Activated CD4-positive, alpha-beta T cell treated with anti-CD3 and anti-CD28 coated beads for 1 hour (primary cell): ENCODE results near the gene ZNF235.
"Not testable (repeated sequence)": the region's sequence is repeated elsewhere in the genome, so short reads cannot be mapped to it uniquely, and the experiment has no call there.

Experiments
- DNase-seq: peaks from one replicate; pipeline ENCODE4 v3.0.0-alpha.2; 2020

Gene ZNF235

DNA sequence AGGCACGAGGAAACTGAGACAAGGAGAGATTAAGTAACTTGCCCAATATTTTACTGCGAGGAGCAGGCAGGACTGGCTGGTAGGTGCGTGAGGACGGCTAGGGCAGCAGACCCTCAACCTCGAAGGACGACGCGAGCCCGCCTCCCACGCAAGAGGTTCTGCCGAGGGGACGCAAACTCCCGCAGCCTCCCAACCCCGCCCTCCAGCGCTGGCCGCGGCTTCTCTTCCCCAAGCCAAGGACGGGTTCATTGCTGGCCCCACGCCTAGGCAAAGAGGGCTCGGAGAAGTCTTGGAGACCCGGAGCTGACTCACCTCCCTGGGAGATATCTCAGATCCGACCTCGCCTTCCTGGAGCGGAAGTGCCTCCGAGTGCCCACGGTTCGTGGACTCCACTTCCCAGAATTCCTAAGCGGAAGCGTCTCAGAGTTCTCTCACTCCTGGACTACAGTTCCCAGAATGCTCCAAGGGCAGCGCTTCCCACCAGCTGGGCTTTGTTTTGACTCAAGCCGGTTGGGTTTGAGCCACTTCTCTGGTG lies at the start of gene ZNF235:
Gene ZNF235 (minus strand): TSS at position 367 of the 535 bp plus-strand sequence. CDS start 1,621 bp downstream, outside the sequence.
- peak; percentile 64 for DNase-seq

DNA sequence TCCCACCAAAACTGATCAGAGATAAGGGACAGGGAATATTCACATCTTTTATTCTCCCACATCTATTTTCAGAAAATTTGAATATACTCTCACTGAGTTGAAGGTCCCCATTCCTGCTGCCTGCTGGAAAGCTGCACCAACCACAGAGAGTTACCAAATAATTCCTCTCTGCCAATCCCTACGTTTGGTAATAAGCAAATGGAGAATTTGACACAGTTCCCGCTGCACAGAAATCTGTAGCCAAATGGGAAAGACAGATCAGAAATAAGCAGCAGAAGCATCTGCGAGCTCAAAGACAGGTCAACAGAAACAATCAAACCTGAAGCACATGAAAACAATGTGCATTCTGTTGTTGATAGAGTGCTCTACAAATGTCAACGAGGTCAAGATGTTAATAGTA lies 41.7 kb upstream of the ZNF235 start:
- no peak for DNase-seq

DNA sequence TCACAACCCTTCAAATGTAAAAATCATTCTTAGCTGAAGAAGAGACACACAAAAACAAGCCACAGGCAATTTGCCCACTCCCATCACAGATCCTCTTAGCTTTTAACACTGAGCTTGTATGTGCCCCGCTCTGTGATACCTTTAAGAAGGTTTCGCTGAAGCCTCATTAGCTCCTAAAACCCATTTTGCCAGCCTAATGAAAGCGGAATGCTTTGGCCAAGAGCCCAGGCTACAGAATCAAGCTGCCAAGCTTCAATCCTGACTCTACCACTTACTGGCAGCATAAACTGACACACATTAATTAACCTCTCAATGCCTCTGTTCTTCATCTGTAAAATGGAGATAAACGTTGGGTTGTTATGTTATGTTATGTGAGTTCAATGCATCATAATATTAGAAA lies 41.1 kb upstream of the ZNF235 start:
- no peak for DNase-seq

DNA sequence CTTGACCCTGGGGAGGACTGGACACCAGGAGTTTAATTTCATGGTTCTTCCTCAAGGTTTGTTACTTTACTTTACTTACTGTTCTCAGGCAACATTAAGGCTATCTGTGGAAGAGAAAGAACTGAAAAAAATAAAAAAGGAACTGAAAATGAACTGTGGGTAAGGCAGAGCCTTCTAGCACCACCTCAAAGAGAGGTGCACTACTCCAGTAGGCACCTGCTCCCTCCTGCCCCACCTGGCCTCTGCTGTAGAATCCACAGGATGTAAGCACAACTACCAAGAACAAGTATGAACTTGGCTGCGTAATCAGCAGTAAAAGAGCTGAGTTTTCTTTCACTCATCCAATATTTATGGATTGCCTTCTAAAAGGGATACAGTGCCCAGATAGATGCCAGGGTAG lies 39.4 kb upstream of the ZNF235 start:
- no peak for DNase-seq

- no peak for DNase-seq
These were observed 37.0 kb upstream of the ZNF235 start for GRCh38 chr19:44341794-44342193.

GRCh38 chr19:44334639-44335038 lies 29.8 kb upstream of the ZNF235 start:
- DNase-seq: not testable (repeated sequence)

- no peak for DNase-seq
These were observed 27.3 kb upstream of the ZNF235 start for GRCh38 chr19:44332145-44332544.

- no peak for DNase-seq
These were observed 11.1 kb upstream of the ZNF235 start for GRCh38 chr19:44315883-44316282.

DNA sequence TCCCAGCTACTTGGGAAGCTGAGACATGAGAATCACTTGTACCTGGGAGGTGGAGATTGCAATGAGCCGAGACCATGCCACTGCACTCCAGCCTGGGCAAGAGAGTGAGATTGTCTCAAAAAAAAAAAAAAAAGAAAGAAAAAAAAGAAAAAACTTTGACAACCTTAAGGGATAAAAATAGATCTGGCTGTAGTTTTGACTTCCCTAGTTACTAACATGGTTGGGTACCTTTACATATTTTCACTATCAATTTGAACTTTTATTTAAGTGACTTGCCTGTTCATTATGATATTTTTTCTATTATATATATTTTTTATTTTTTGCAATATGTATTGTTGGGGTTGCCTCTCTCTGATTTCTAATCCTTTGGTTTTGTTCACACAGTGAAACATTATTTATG lies 8.4 kb upstream of the ZNF235 start:
- no peak for DNase-seq

DNA sequence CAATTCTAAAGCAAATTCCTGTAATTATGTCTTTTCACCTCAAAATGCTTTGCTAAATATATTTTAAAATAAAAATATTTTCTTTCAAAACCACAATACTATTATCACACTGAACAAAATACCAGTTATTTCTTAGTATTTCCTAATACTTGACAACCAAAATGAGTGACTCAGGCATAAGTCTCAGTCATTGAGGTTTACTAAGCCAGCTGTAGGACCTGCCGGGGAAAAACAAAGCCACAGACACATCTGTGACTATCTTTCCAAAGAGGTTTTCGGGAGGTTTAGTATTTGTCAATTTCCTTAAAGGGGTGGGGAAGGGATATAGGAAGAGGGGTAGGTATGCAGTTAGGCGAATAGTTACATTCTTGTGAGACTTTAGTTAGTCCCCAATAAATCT lies 3.2 kb upstream of the ZNF235 start:
- DNase-seq: no peak

GRCh38 chr19:44306283-44306682 lies 1.5 kb upstream of the ZNF235 start:
- no peak for DNase-seq

DNA sequence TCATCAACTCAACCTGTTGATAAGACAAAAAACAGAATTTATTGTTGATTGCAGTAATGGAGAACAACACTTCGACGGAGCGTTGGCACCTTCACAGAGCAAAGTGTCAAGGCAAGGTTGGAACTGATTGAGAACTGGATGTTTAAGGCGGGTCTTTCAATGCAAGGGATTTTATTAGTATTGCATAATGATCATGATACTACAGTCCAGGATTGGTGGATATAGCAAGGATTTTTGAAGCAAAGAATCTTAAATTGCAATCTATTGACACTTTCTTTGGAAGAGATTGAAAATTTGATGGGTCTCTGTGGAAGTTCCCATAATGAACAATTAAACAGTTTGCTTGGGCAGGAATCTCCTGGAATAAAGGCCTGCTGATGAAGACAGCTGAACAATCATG lies 632 bp upstream of the ZNF235 start:
- DNase-seq: no peak

- no peak for DNase-seq
These were observed 753 bp downstream of the ZNF235 start for GRCh38 chr19:44303976-44304568.

GRCh38 chr19:44303320-44303719 lies 1.5 kb downstream of the ZNF235 start:
- DNase-seq: no peak

- DNase-seq: no peak
These were observed 19.9 kb downstream of the ZNF235 start for GRCh38 chr19:44284968-44285367.

GRCh38 chr19:44282846-44283245 lies 22.0 kb downstream of the ZNF235 start:
- DNase-seq: no peak

- no peak for DNase-seq
These were observed 23.9 kb downstream of the ZNF235 start for GRCh38 chr19:44280916-44281315.

DNA sequence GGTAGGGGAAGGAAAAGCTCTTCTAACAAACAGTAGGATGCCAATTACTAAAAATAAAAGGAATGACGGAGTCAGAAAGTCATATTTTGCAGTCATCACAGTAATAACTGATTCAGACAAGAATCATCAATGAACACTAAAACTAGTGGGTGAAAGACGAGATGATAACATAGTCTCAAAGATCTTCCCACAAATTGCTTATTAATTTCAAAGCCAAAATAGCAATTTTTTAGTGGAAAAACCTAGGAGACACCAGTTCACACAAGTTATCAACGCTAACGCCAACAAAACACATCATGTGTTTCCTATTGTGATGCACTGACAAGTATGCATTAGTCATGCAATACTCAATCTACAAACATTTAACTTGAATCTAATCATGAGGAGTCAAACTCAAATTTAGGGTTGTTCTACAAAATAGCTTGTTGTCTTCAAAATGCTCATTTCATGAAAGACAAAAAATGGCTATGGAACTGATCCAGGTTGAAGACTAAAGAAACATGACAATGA lies 26.6 kb downstream of the ZNF235 start:
- no peak for DNase-seq

- DNase-seq: no peak
These were observed 27.5 kb downstream of the ZNF235 start for GRCh38 chr19:44277331-44277730.

- no peak for DNase-seq
These were observed 44.0 kb downstream of the ZNF235 start for GRCh38 chr19:44260695-44261446.

GRCh38 chr19:44260343-44260681 lies 44.5 kb downstream of the ZNF235 start:
- DNase-seq: no peak

DNA sequence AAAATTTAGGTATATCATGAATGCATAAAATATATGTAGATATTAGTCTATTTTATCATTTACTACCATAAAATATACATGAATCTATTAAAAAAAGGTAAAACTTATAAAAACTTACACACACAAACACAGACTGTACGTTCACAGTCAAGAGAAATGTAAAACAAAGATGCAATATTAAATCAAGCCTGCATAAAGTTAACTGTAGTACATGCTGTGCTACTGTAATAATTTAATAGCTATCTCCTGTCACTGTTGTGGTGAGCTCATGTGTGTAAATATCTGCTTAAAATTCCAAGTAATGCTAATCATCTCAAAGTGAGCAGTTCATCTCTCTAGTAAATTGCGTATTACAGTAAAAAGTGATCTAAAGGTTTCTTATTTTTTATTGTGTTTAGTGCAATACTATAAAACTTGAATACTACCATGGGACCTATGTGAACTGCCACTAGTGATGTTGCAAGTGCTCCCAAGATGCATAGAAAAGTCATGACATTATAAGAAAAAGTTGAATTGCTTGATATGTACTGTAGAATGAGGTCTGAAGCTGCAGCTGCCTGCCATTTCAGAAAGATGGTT lies 45.9 kb downstream of the ZNF235 start:
- DNase-seq: no peak

DNA sequence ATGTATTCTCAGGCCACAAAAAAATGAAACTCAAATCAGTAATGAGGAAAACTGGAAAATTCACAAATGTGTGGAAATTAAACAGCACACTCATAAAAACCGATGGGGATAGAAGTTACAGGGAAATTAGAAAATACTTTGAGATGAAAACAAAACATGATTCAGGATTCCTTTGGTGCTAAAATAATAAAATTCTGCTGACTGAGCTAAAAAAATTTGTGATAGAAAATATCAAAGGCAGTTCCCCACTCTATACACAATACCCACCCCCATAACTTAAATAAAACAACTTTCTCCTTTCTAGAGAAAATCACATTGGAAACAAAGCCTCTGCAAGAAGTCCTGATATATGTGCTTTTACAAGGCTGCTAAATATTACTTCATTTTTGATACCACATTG lies 46.7 kb downstream of the ZNF235 start:
- DNase-seq: no peak
